HepG2 (cell line): ENCODE data around the gene GNB4. TPM values are rescaled to one million over a fixed set of nuclear protein-coding genes. Genes with fewer than 3 reads are reported as not detected.

Experiments used
- ATAC-seq: fragments of 200-7000 bp; cut with Tn5 transposase; 3 replicates; pipeline ENCODE4 v1.9.1; 2020; ENCODE audit warnings: mild to moderate bottlenecking, moderate library complexity
- BruUV-seq: library from RNA; stranded (reverse); fragments of 400-500 nt; replicated peaks from 2 replicates; lab custom pipeline; 2021; lab: Mats Ljungman, UMichigan
- CTCF ChIA-PET: fragments of 300-600 bp; formaldehyde crosslinking; extraction: SDS; loops from one replicate; lab custom pipeline; 2021; ENCODE audit warnings: low total read pairs, inconsistent platforms, low intra/inter-chr PET ratio; lab: Yijun Ruan, JAX
- POLR2A ChIA-PET: fragments of 350-600 bp; sonication (Branson Sonifier 250); formaldehyde crosslinking; loops from one replicate; lab custom pipeline; 2020; ENCODE audit warnings: antibody characterized with exemption, inconsistent platforms; lab: Yijun Ruan, JAX
- DNase-seq: peaks from one replicate; pipeline ENCODE4 v3.0.0-alpha.2; 2015; ENCODE audit warnings: low spot score
- FAIRE-seq: peaks from 3 replicates; lab custom pipeline; 2011; peaks lifted over from hg19 to GRCh38; lab: Jason Lieb, UNC
- H2AFZ ChIP-seq: one replicate; pipeline ENCODE4 v1.6.1; 2011; ENCODE audit warnings: low read length, inconsistent platforms
- H3K27ac ChIP-seq: fragments of 300-600 bp; 3 replicates; pipeline ENCODE4 v1.8.0; 2011; ENCODE audit warnings: mixed run types, mild to moderate bottlenecking, mixed read lengths, low read length, inconsistent platforms; ENCODE audit not compliant: insufficient read depth; ENCODE audit errors: extremely low read length
- H3K27me3 ChIP-seq, 2 experiments: fragments of 200-600 bp in 1 of 2; 2 replicates in 1 of 2; 3 replicates in 1 of 2; pipeline versions ENCODE4 v1.6.0 to v1.8.0; 2011; ENCODE audit warnings: low read length in 2 of 2, mild to moderate bottlenecking in 2 of 2, moderate library complexity in 2 of 2, inconsistent platforms in 1 of 2; ENCODE audit not compliant: insufficient read depth in 2 of 2, control insufficient read depth in 1 of 2
- H3K36me3 ChIP-seq, 2 experiments: fragments of 200-600 bp in 1 of 2; replicated peaks in 1 of 2; 2 replicates in 1 of 2; 3 replicates in 1 of 2; pipeline versions ENCODE4 v1.5.1 to v1.8.0; 2011; ENCODE audit warnings: low read length in 2 of 2, inconsistent platforms in 1 of 2; ENCODE audit not compliant: insufficient read depth in 2 of 2, control insufficient read depth in 1 of 2
- H3K4me1 ChIP-seq: 2 replicates; pipeline ENCODE4 v1.5.1; 2012; ENCODE audit warnings: low read length, inconsistent platforms; ENCODE audit not compliant: insufficient read depth
- H3K4me2 ChIP-seq: 2 replicates; pipeline ENCODE4 v1.6.0; 2011; ENCODE audit warnings: low read depth, low read length, inconsistent platforms
- H3K4me3 ChIP-seq, 3 experiments: fragments of 200-600 bp in 1 of 3; sonication (generic), shearing (Covaris generic) in 1 of 3; replicated peaks in 1 of 3; 2 replicates each; pipeline ENCODE4 v1.5.1; 2011 to 2016; ENCODE audit warnings: low read length in 3 of 3, inconsistent platforms in 2 of 3, low read depth in 2 of 3, mild to moderate bottlenecking in 2 of 3, control low read depth in 1 of 3, mixed read lengths in 1 of 3; ENCODE audit not compliant: insufficient read depth in 1 of 3
- H3K79me2 ChIP-seq: one replicate; pipeline ENCODE4 v1.6.1; 2011; ENCODE audit warnings: low read length, inconsistent platforms; ENCODE audit not compliant: insufficient read depth
- H3K9ac ChIP-seq: 2 replicates; pipeline ENCODE4 v1.6.0; 2011; ENCODE audit warnings: mild to moderate bottlenecking, low read depth, low read length, inconsistent platforms; ENCODE audit not compliant: insufficient read depth
- H3K9me3 ChIP-seq: 2 replicates; pipeline ENCODE4 v1.5.1; 2012; ENCODE audit warnings: mild to moderate bottlenecking, low read length
- H4K20me1 ChIP-seq: 2 replicates; pipeline ENCODE4 v1.6.0; 2011; ENCODE audit warnings: inconsistent platforms, mild to moderate bottlenecking, low read length, moderate library complexity; ENCODE audit not compliant: insufficient read depth
- ZNF569 ChIP-seq: sonication (generic); formaldehyde crosslinking; IDR thresholded peaks from 2 replicates; pipeline ENCODE4 v1.5.0; 2020; ENCODE audit warnings: mild to moderate bottlenecking, missing genetic modification reagents, moderate library complexity, borderline replicate concordance
- ZNF570 ChIP-seq: sonication (generic); formaldehyde crosslinking; IDR thresholded peaks from 2 replicates; pipeline ENCODE4 v1.4.0; 2020; ENCODE audit warnings: mild to moderate bottlenecking, missing genetic modification reagents, borderline replicate concordance
- WGBS: methylation state at CpG from one replicate; pipeline ENCODE4 v1.1.6; 2017; ENCODE audit warnings: low lambda C conversion rate; 5-methylcytosine and 5-hydroxymethylcytosine counted together
- in situ Hi-C: cut with HindIII; loops from 2 replicates; pipeline ENCODE4 v1.10.0; 2017; ENCODE audit warnings: low pct_unique_long_range_greater_than_20kb; ENCODE audit not compliant: extremely low pct_ligation_motif_present
- intact Hi-C: fragments of 100-400 bp; cut with micrococcal nuclease; formaldehyde crosslinking; loops from one replicate; pipeline ENCODE4 v1.10.0; 2022; ENCODE audit not compliant: unreplicated experiment
- polyA plus RNA-seq, 8 experiments: library from polyadenylated mRNA; depleted of rRNA in 3 of 8; stranded (reverse) in 7 of 8; unstranded in 1 of 8; fragments of >200 nt; fragmentation: Illumina TruSeq in 4 of 8; extraction: Trizol in 4 of 8; gene quantifications; 2 replicates each; pipeline versions ENCODE4 v1.2.1 to v1.2.3, GENCODE V29; 2011 to 2016; ENCODE audit warnings: low read depth in 4 of 8, missing spikeins in 1 of 8, mixed read lengths in 1 of 8; ENCODE audit not compliant: insufficient read depth in 1 of 8
- total RNA-seq, 5 experiments: library from RNA; depleted of rRNA; stranded (reverse); fragments of >200 nt; fragmentation: Illumina TruSeq; extraction: Trizol; gene quantifications; 2 replicates each; pipeline ENCODE4 v1.2.3, GENCODE V29; 2016; ENCODE audit warnings: low read depth in 1 of 5
- TF ChIP-seq, protein P1 (sequence below): sonication (generic); formaldehyde crosslinking; IDR thresholded peaks from 2 replicates; pipeline ENCODE4 v1.5.1; 2020; ENCODE audit warnings: mild to moderate bottlenecking, moderate library complexity, missing genetic modification reagents
- TF ChIP-seq, protein P2 (sequence below): sonication (generic); formaldehyde crosslinking; IDR thresholded peaks from 2 replicates; pipeline ENCODE4 v1.9.0; 2021; ENCODE audit warnings: missing genetic modification reagents, mild to moderate bottlenecking, borderline replicate concordance
- TF ChIP-seq, protein P3 (sequence below): sonication (generic); formaldehyde crosslinking; IDR thresholded peaks from 2 replicates; pipeline ENCODE4 v1.5.1; 2020; ENCODE audit warnings: missing genetic modification reagents, mild to moderate bottlenecking, borderline replicate concordance

The GNB4 gene
- total and polyA plus RNA-seq, 2 of the 13 experiments (the other 11 are each of a cell fraction or from before 2014, with no cell fraction given): 0.07 to 0.13 TPM

DNA sequence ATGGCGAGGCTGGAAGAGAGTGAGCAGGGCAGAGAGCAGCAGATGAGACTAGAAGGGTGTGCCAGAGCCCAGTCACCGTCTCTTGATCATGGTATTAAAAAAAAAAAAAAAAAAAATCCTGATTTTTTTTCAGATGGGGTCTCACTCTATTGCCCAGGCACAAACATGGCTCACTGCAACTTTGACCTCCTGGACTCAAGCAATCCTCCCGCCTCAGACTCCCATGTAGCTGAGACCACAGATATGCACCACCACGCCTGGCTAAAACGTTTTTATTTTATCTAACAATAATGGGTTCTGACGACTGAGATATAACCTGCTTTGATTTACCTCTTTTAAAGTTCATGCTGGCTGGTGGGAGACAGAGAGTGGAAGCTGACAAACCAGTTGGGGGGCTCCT, 4.0 kb downstream of the GNB4 start:
- TF ChIP-seq, protein P1, sequence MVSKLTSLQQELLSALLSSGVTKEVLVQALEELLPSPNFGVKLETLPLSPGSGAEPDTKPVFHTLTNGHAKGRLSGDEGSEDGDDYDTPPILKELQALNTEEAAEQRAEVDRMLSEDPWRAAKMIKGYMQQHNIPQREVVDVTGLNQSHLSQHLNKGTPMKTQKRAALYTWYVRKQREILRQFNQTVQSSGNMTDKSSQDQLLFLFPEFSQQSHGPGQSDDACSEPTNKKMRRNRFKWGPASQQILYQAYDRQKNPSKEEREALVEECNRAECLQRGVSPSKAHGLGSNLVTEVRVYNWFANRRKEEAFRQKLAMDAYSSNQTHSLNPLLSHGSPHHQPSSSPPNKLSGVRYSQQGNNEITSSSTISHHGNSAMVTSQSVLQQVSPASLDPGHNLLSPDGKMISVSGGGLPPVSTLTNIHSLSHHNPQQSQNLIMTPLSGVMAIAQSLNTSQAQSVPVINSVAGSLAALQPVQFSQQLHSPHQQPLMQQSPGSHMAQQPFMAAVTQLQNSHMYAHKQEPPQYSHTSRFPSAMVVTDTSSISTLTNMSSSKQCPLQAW: no peak
- TF ChIP-seq, protein P2, sequence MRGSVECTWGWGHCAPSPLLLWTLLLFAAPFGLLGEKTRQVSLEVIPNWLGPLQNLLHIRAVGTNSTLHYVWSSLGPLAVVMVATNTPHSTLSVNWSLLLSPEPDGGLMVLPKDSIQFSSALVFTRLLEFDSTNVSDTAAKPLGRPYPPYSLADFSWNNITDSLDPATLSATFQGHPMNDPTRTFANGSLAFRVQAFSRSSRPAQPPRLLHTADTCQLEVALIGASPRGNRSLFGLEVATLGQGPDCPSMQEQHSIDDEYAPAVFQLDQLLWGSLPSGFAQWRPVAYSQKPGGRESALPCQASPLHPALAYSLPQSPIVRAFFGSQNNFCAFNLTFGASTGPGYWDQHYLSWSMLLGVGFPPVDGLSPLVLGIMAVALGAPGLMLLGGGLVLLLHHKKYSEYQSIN (CRISPR knock-in tag): no peak
- no peak for TF ChIP-seq ZNF569 (CRISPR knock-in tag)
- TF ChIP-seq, protein P3, sequence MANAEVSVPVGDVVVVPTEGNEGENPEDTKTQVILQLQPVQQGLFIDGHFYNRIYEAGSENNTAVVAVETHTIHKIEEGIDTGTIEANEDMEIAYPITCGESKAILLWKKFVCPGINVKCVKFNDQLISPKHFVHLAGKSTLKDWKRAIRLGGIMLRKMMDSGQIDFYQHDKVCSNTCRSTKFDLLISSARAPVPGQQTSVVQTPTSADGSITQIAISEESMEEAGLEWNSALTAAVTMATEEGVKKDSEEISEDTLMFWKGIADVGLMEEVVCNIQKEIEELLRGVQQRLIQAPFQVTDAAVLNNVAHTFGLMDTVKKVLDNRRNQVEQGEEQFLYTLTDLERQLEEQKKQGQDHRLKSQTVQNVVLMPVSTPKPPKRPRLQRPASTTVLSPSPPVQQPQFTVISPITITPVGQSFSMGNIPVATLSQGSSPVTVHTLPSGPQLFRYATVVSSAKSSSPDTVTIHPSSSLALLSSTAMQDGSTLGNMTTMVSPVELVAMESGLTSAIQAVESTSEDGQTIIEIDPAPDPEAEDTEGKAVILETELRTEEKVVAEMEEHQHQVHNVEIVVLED (CRISPR knock-in tag): no peak
- no peak for TF ChIP-seq ZNF570 (CRISPR knock-in tag)
- in situ Hi-C loops: no loop called here
- Histone ChIP-seq H3K27me3 (peaks cover 2 to 11% of the 10 kb centered on the region in 2 experiments; a peak in 2 of 5 replicates), H3K79me2 (no peaks in the 10 kb centered on the region), H3K4me2 (no peak overlapping the region), H3K36me3 (no peaks in the 10 kb centered on the region), H3K9ac (no peak overlapping the region), H2AFZ (no peak overlapping the region), H4K20me1 (no peaks in the 10 kb centered on the region), H3K4me1 (peaks cover 7% of the 10 kb centered on the region), H3K27ac (no peak overlapping the region), H3K9me3 (no peaks in the 10 kb centered on the region), H3K4me3 (no peak overlapping the region)
- BruUV-seq: no TSS peak
- DNase-seq (no peak), FAIRE-seq (no peak), ATAC-seq (no peak)
- WGBS: 24% methylated on average over 6 of the region's 6 CpGs
- intact Hi-C loops: no loop called here
- CTCF ChIA-PET: interaction anchor here (1.8 kb wide), 1 partner anchor 112 kb away, joined by 9 read pairs; no protein-coding TSS in a partner anchor
- POLR2A ChIA-PET: no interaction called here
